OCI-LY7 (cell line): Measurements from ENCODE around the gene GPRASP3. TPM values are rescaled to one million over a fixed set of nuclear protein-coding genes. Genes with fewer than 3 reads are reported as not detected.

ENCODE experiments used
- BruUV-seq: library from RNA; stranded (reverse); fragments of 400-500 nt; replicated peaks from 2 replicates; lab custom pipeline; 2021; lab: Mats Ljungman, UMichigan
- CTCF ChIA-PET: fragments of 300-600 bp; sonication (Branson Sonifier 250); formaldehyde crosslinking; loops from one replicate; lab custom pipeline; 2022; ENCODE audit warnings: antibody characterized with exemption; ENCODE audit not compliant: unreplicated experiment; lab: Charles Lee
- POLR2A ChIA-PET: fragments of 300-600 bp; sonication (Branson Sonifier 250); formaldehyde crosslinking; loops from one replicate; lab custom pipeline; 2022; ENCODE audit warnings: antibody characterized with exemption; lab: Charles Lee
- DNase-seq: peaks from one replicate; pipeline ENCODE4 v3.0.0-alpha.2; 2015; ENCODE audit warnings: low spot score
- H2AFZ ChIP-seq: fragments of 200-600 bp; sonication (generic), shearing (Covaris generic); 2 replicates; pipeline ENCODE4 v1.6.1; 2014; ENCODE audit warnings: mild to moderate bottlenecking, antibody characterized with exemption, low read length, moderate library complexity
- H3K27ac ChIP-seq: fragments of 200-600 bp; sonication (generic); 2 replicates; pipeline ENCODE4 v1.5.1; 2014; ENCODE audit warnings: mixed run types, low read depth, mild to moderate bottlenecking, moderate library complexity, low read length, inconsistent platforms; ENCODE audit not compliant: poor library complexity, severe bottlenecking
- H3K36me3 ChIP-seq: fragments of 200-600 bp; sonication (generic); 2 replicates; pipeline ENCODE4 v1.6.1; 2014; ENCODE audit warnings: mild to moderate bottlenecking, antibody characterized with exemption, low read length, moderate library complexity, mixed read lengths; ENCODE audit not compliant: insufficient read depth
- H3K4me1 ChIP-seq: fragments of 200-600 bp; sonication (generic); 2 replicates; pipeline ENCODE4 v1.5.1; 2014; ENCODE audit warnings: mild to moderate bottlenecking, low read length; ENCODE audit not compliant: insufficient read depth, poor library complexity, severe bottlenecking
- H3K4me2 ChIP-seq: fragments of 200-600 bp; sonication (generic); 2 replicates; pipeline ENCODE4 v1.6.1; 2014; ENCODE audit warnings: mild to moderate bottlenecking, low read length
- H3K4me3 ChIP-seq: fragments of 200-600 bp; sonication (generic); 2 replicates; pipeline ENCODE4 v1.5.1; 2014; ENCODE audit warnings: mild to moderate bottlenecking, low read depth, low read length; ENCODE audit not compliant: poor library complexity, severe bottlenecking
- H3K79me2 ChIP-seq: fragments of 200-600 bp; sonication (generic); 2 replicates; pipeline ENCODE4 v1.6.1; 2016; ENCODE audit warnings: low read depth, mild to moderate bottlenecking, low read length, moderate library complexity, mixed read lengths; ENCODE audit not compliant: insufficient read depth
- H3K9me2 ChIP-seq: fragments of 200-600 bp; sonication (generic); 2 replicates; pipeline ENCODE4 v1.6.1; 2016; ENCODE audit warnings: mild to moderate bottlenecking, low read length, mixed read lengths; ENCODE audit not compliant: insufficient read depth
- H3K9me3 ChIP-seq: fragments of 200-600 bp; sonication (generic); 2 replicates; pipeline ENCODE4 v1.6.1; 2014; ENCODE audit warnings: mild to moderate bottlenecking, mixed run types, low read length, mixed read lengths
- H4K20me1 ChIP-seq: fragments of 200-600 bp; sonication (generic); 2 replicates; pipeline ENCODE4 v1.6.1; 2014; ENCODE audit warnings: mild to moderate bottlenecking, antibody characterized with exemption, low read length, moderate library complexity, mixed read lengths; ENCODE audit not compliant: insufficient read depth
- EZH2phosphoT487 ChIP-seq: fragments of 200-600 bp; sonication (generic); IDR thresholded peaks from 2 replicates; pipeline ENCODE4 v1.6.1; 2018; ENCODE audit warnings: low read depth, borderline replicate concordance, mild to moderate bottlenecking, mixed run types, antibody characterized with exemption, low read length, moderate library complexity, mixed read lengths
- intact Hi-C: fragments of 100-400 bp; cut with micrococcal nuclease; formaldehyde crosslinking; loops from one replicate; pipeline ENCODE4 v1.10.0; 2022; ENCODE audit not compliant: unreplicated experiment
- total RNA-seq, 2 experiments: library from RNA; depleted of rRNA in 1 of 2; stranded (reverse); fragments of >200 nt in 1 of 2; shearing (Covaris generic) in 1 of 2; gene quantifications; 2 replicates each; pipeline ENCODE4 v1.2.3, GENCODE V29; 2014 to 2022
- TF ChIP-seq, protein P1 (sequence below): fragments of 200-600 bp; sonication (generic); conservative IDR thresholded peaks from 2 replicates; pipeline ENCODE4 v1.5.1; 2014; ENCODE audit warnings: mild to moderate bottlenecking, antibody characterized with exemption, low read length, moderate library complexity, mixed read lengths

GPRASP3 gene
- total RNA-seq, 2 experiments from 2014 or later = 0.13 TPM; not detected in 1

DNA sequence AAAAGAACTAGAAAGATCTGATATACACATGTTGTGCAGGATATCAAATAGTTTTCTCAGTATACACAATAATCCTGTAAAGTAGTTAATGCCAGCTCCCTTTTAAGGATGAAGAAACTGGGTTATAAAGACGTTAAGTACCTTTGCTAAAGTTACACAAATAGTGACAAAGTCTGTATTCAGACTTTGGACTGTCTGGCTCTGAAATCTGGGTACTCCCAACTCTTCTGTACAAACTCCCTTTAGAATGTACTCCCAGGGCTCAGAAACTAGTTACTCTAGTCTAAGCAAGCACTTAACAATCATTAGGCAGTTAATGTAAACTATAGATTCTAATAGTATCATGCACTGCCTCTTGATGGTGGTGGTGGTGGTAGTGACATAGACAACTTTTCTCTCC, 7.2 kb downstream of the GPRASP3 start:
- Histone ChIP-seq H3K27ac (no peak overlapping the region), H3K4me2 (no peak overlapping the region), H3K9me3 (no peaks in the 10 kb centered on the region), H2AFZ (no peak overlapping the region), H3K4me1 (no peaks in the 10 kb centered on the region), H3K4me3 (no peak overlapping the region), H3K9me2 (no peaks in the 10 kb centered on the region), H3K79me2 (no peaks in the 10 kb centered on the region), H4K20me1 (no peaks in the 10 kb centered on the region), H3K36me3 (no peaks in the 10 kb centered on the region)
- no peak for DNase-seq
- ChIA-PET CTCF (no interaction called here), POLR2A (no interaction called here)
- TF ChIP-seq, protein P1, sequence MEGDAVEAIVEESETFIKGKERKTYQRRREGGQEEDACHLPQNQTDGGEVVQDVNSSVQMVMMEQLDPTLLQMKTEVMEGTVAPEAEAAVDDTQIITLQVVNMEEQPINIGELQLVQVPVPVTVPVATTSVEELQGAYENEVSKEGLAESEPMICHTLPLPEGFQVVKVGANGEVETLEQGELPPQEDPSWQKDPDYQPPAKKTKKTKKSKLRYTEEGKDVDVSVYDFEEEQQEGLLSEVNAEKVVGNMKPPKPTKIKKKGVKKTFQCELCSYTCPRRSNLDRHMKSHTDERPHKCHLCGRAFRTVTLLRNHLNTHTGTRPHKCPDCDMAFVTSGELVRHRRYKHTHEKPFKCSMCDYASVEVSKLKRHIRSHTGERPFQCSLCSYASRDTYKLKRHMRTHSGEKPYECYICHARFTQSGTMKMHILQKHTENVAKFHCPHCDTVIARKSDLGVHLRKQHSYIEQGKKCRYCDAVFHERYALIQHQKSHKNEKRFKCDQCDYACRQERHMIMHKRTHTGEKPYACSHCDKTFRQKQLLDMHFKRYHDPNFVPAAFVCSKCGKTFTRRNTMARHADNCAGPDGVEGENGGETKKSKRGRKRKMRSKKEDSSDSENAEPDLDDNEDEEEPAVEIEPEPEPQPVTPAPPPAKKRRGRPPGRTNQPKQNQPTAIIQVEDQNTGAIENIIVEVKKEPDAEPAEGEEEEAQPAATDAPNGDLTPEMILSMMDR = no peak
- no peak for TF ChIP-seq EZH2phosphoT487
- no TSS peak for BruUV-seq
- intact Hi-C loops = no loop called here

DNA sequence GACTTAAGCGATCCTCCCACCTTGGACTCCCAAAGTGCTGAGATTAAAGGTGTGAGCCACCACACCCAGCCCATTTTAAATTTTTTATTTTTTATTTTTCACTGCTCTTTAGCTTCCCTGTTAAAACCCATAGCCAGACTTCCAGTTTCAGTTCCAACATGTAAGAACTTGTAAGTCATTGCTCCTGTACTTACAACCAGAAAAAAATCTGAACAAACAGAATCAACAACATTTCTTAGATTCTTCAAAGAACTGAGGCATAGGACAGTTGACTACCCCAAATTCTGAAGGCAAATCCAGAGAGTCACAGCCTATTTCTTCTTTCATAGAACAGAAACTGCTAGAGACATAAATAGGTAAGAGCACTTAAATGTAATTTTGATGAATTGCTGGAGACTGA, 8.1 kb downstream of the GPRASP3 start:
- POLR2A ChIA-PET = interaction anchor here (0.7 kb wide), 1 partner anchor 60 kb away, joined by 9 read pairs; no protein-coding TSS in a partner anchor
- Histone ChIP-seq H3K4me2 (no peak overlapping the region), H3K9me3 (no peaks in the 10 kb centered on the region), H3K79me2 (no peaks in the 10 kb centered on the region), H2AFZ (no peak overlapping the region), H3K27ac (no peak overlapping the region), H3K36me3 (no peaks in the 10 kb centered on the region), H3K4me3 (no peak overlapping the region), H3K4me1 (no peaks in the 10 kb centered on the region), H3K9me2 (no peaks in the 10 kb centered on the region), H4K20me1 (no peaks in the 10 kb centered on the region)
- no peak for DNase-seq
- intact Hi-C loops = no loop called here
- CTCF ChIA-PET = no interaction called here
- BruUV-seq = no TSS peak
- no peak for TF ChIP-seq EZH2phosphoT487
- TF ChIP-seq, protein P1 = no peak

DNA sequence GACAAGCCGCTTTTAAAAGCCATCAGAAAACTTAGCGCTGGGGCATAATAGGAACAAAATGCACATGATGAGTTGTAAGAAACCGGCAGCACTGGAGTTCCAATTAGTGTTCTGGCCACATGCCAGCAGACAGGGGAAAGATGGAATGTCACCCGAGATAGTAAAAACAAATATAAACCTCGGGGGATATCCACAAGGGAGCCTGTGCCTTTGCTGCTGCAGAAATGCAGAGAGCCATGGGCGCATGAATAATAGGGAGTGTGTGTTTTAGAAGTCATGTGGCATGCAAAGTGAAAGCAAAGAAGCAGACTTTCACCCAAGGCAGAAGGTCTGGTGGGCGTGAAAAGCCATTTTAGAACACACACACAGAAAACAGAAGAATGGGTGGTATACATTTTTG, 19.1 kb downstream of the GPRASP3 start:
- CTCF ChIA-PET = no interaction called here
- Histone ChIP-seq H3K79me2 (no peaks in the 10 kb centered on the region), H3K4me2 (no peak overlapping the region), H4K20me1 (no peaks in the 10 kb centered on the region), H3K36me3 (no peaks in the 10 kb centered on the region), H3K27ac (no peak overlapping the region), H3K9me3 (no peaks in the 10 kb centered on the region), H3K4me1 (no peaks in the 10 kb centered on the region), H3K9me2 (no peaks in the 10 kb centered on the region), H2AFZ (no peak overlapping the region), H3K4me3 (no peak overlapping the region)
- BruUV-seq = no TSS peak
- POLR2A ChIA-PET = no interaction called here
- no peak for DNase-seq
- intact Hi-C loops = no loop called here
- TF ChIP-seq, protein P1 = no peak
- TF ChIP-seq EZH2phosphoT487 = no peak
